Epidermal melanocyte (primary cell): ENCODE results near the gene SHISAL2B.
"Not testable (repeated sequence)": the region's sequence is repeated elsewhere in the genome, so short reads cannot be mapped to it uniquely, and the experiment has no call there.

Source experiments
- DNase-seq: peaks from one replicate; pipeline ENCODE4 v3.0.0; 2011; ENCODE audit warnings: low spot score; ENCODE audit not compliant: insufficient read length

Gene SHISAL2B

DNA sequence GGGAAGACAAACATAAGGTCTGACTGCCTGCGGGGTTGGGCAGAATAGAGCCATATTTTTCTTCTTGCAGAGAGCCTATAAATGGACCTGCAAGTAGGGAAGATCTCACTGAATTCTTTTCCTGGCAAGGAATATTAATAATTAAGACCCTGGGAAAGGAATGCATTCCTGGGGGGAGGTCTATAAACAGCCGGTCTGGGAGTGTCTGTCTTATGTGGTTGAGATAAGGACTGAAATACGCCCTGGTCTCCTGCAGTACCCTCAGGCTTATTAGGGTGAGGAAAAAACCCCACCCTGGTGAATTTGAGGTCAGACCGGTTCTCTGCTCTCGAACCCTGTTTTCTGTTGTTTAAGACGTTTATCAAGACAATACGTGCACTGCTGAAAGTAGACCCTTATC, 6.1 kb downstream of the SHISAL2B start:
- DNase-seq = not testable (repeated sequence)

- no peak for DNase-seq
These were observed 10.5 kb downstream of the SHISAL2B start for GRCh38 chr5:64700765-64701164.

- DNase-seq = not testable (repeated sequence)
These were observed 15.8 kb downstream of the SHISAL2B start for GRCh38 chr5:64706074-64706473.

DNA sequence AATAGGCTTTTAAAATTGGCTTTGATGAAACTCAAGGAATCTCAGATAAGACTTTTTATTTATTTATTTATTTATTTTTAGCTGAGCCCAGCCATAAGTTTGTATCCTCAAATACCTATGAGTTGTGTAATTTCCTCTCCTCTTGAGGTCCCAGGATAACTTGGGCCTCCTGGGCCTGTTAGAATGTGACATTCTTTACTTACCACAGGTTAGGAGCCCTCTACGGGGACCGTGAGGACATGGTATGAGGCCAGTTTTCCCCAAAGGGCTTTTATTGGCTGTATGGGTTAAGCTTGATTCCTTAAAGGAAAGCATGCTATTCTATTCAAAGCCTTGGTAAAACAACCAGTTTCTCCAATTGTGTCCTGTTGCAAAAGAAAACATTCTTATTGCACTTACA, 16.9 kb downstream of the SHISAL2B start:
- no peak for DNase-seq

- not testable (repeated sequence) for DNase-seq
These were observed 24.2 kb downstream of the SHISAL2B start for GRCh38 chr5:64714495-64714894.

GRCh38 chr5:64722588-64722987, 32.3 kb downstream of the SHISAL2B start:
- no peak for DNase-seq

DNA sequence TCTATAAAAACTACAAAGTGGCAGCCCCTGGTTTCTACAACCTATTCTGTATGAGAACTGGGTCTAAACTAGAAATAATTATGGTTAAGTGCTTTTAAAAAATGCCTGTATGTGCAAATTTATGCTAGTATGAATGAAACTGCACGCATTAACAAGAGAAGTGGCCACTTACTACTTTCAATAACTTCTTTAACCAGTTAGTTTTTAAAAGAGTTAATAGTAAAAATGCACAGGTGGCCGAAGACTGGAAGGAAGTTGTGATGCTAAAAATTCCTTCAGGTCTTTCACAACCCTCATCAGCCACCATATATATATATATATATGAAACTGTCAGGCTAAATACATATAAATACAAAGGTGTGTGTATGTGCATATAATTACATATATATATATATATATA, 36.8 kb downstream of the SHISAL2B start:
- DNase-seq = no peak

DNA sequence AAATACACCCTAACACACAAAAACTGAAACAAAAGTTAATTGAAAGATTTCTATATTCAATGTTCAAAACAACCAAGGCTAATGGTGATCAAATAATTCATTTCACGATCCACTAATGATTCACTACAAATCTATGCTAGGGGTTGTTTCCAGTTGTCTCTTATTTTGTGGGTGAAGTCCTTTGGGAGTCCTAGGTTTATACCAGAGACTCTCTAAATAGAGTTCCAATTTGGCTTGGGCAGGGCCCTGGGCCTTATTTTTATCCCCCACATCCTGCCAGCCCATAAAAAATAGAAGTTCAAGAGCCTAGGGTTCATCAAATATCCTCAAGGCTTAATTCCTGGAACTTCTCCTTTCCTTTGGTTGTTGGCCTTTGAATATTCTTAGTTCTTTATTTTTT, 52.1 kb downstream of the SHISAL2B start:
- no peak for DNase-seq

GRCh38 chr5:64742821-64743220, 52.5 kb downstream of the SHISAL2B start:
- no peak for DNase-seq

DNA sequence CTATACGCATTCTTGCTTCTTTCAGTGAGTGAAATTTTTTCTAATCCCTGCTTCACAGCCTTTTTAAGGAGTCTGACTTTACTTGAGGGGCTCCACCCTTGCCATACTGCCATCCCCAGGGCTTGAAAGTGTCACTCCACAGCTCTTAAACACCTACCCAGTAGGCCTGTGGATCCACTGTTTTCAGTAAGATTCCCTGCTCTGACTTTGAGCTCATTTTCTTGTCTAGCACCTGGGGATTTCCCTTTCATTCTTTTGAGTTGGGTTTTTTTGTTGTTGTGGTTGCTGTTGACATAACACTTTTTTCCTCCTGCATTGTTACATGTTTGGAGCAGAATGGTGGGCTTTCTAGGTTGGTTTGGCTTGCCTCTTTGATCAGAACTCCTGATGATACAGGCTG, 54.6 kb downstream of the SHISAL2B start:
- DNase-seq = no peak

- no peak for DNase-seq
These were observed 56.1 kb downstream of the SHISAL2B start for GRCh38 chr5:64746446-64746845.

DNA sequence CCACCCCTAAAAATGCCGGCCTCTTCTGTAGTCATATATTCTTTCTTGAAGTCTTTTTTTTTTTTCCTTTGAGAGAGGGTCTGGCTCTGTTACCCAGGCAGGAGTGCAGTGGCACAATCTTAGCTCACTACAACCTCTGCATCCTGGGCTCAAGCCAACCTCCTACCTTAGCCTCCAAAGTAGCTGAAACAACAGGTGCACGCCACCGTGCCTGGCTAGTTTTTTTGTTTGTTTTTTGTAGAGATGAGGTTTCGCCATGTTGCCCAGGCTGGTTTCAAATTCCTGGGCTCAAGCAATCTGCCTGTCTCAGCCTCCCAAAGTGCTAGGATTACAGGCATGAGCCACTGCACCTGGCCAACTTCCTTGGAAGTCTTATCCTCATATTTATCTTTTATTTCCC, 59.1 kb downstream of the SHISAL2B start:
- DNase-seq = no peak

DNA sequence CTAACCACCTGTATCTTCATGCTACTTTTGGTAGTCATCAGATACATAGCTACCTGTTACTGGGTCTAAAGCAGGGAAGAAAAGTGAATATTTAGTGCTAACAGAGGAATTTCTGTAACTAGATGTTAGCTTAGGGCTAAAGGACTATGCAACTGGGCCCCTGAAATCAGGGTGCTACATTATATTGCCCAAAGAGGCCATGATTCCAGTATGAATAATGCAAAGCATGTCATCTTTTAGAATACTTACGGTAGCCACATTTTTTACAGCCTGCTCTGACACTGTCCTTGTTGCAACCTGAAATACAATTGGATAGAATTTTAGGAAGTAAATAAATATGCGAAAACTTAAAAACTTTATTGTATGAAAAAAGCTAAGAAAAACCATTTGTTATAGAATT, 63.8 kb downstream of the SHISAL2B start:
- DNase-seq = no peak

- DNase-seq = no peak
These were observed 68.6 kb downstream of the SHISAL2B start for GRCh38 chr5:64758901-64759300.

- DNase-seq = no peak
These were observed 69.8 kb downstream of the SHISAL2B start for GRCh38 chr5:64759960-64760660.

DNA sequence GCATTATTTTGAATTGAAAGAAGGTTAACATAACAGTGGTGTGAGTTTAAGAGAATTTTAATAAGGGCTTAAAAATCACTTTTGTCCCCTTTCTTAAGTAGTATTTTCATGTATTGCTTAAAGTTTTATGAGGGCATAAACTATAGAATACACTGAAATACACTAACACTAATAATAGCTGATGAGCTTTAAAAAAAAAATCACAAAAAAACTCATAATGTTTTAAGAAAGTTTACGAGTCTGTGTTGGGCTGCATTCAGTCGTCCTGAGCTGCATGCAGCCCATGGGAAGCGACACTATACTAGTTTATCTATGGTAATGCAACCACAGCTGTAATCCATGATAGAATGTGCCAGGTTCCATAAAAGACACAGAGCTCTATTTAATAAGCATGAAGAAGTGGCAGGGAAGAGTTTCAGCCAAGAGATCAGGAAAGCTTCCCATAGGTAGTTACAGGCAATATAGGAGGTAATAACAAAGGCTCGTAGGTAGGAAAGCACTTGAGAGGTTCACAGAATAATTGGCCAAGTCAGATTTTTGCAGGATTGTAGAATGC, 73.7 kb downstream of the SHISAL2B start:
- no peak for DNase-seq

GRCh38 chr5:64765804-64766504, 75.7 kb downstream of the SHISAL2B start:
- DNase-seq = no peak

- DNase-seq = no peak
These were observed 76.6 kb downstream of the SHISAL2B start for GRCh38 chr5:64766941-64767340.
